Lung (tissue), 12 donors: Measurements from ENCODE around the gene RNF121. TPM values are rescaled to one million over a fixed set of nuclear protein-coding genes. Genes with fewer than 3 reads are reported as not detected.

Source experiments
- ATAC-seq: fragments of 200-7000 bp; cut with Tn5 transposase; one replicate; pipeline ENCODE4 v1.9.1; 2020; ENCODE audit warnings: moderate number of reproducible peaks; ENCODE audit not compliant: insufficient read depth, low FRiP score
- DNase-seq, 3 donors: peaks; one replicate each; pipeline ENCODE4 v3.0.0-alpha.2; 2013 to 2017
- H3K27ac ChIP-seq, 2 donors: one replicate each; pipeline ENCODE4 v1.5.1; 2013; ENCODE audit warnings: mild to moderate bottlenecking in 2 of 2, moderate library complexity in 2 of 2, control low read depth in 1 of 2, inconsistent platforms in 1 of 2, low read depth in 1 of 2, low read length in 1 of 2
- H3K27me3 ChIP-seq, 3 donors: one replicate each; pipeline ENCODE4 v1.5.1; 2013; ENCODE audit warnings: low read length in 2 of 3; ENCODE audit not compliant: control insufficient read depth in 3 of 3, insufficient read depth in 3 of 3
- H3K36me3 ChIP-seq, 4 donors: one replicate each; pipeline ENCODE4 v1.5.1; 2013; ENCODE audit warnings: low read length in 4 of 4, mild to moderate bottlenecking in 1 of 4, moderate library complexity in 1 of 4; ENCODE audit not compliant: control insufficient read depth in 4 of 4, insufficient read depth in 4 of 4
- H3K4me1 ChIP-seq, 5 donors: one replicate each; pipeline ENCODE4 v1.5.1; 2013; ENCODE audit warnings: low read length in 5 of 5, mild to moderate bottlenecking in 2 of 5, moderate library complexity in 1 of 5; ENCODE audit not compliant: control insufficient read depth in 5 of 5, insufficient read depth in 5 of 5
- H3K4me3 ChIP-seq: one replicate; pipeline ENCODE4 v1.5.1; 2013; ENCODE audit warnings: mild to moderate bottlenecking, control low read depth, moderate library complexity
- H3K9ac ChIP-seq, 2 donors: one replicate each; pipeline ENCODE4 v1.5.1; 2013; ENCODE audit warnings: low read length in 2 of 2, control low read depth in 1 of 2; ENCODE audit not compliant: insufficient read depth in 1 of 2
- H3K9me3 ChIP-seq, 4 donors: one replicate each; pipeline ENCODE4 v1.5.1; 2013; ENCODE audit warnings: low read length in 3 of 4, mild to moderate bottlenecking in 1 of 4, moderate library complexity in 1 of 4; ENCODE audit not compliant: control insufficient read depth in 4 of 4, insufficient read depth in 3 of 4
- CTCF ChIP-seq: IDR thresholded peaks from 2 replicates; pipeline ENCODE4 v1.5.1; 2012; ENCODE audit warnings: mild to moderate bottlenecking; ENCODE audit errors: control extremely low read depth, extremely low read depth
- WGBS, 2 donors: extraction: QIAGEN DNeasy Blood & Tissue Kit; methylation state at CpG; one replicate each; pipeline ENCODE4 v1.1.7; 2013; 5-methylcytosine and 5-hydroxymethylcytosine counted together
- polyA plus RNA-seq, 2 donors: library from polyadenylated mRNA; stranded (reverse); fragments of 200-250 nt; gene quantifications; one replicate each; pipeline ENCODE4 v1.2.1, GENCODE V29; 2013
- total RNA-seq, 2 donors: library from RNA; depleted of rRNA in 1 of 2; stranded (reverse); fragments of >200 nt in 1 of 2; gene quantifications; one replicate each; pipeline ENCODE4 v1.2.1, GENCODE V29; 2014 to 2021
- donor health status: control.
- donor health status: control.
- donor health status: Bipolar disorder and iron deficiency.
- donor health status: healthy.
- donor health status: DM: yes; HTN: yes; CAD: no.

RNF121 gene
- total and polyA plus RNA-seq, 4 donors, result 14.0 to 30.2 (median 27.6) TPM

- DNase-seq, result peak in 1 of 3 donors; percentile 16
- no peak for ATAC-seq
- H3K4me1 ChIP-seq, result peaks cover 0 to 3% (median 0%) of the 10 kb centered on the region in 5 donors
- TF ChIP-seq CTCF, result no peak
- H3K4me3 ChIP-seq, result no peak overlapping the region
- H3K27me3 ChIP-seq, result no peaks in the 10 kb centered on the region
- no peak overlapping the region for H3K27ac ChIP-seq
- H3K9me3 ChIP-seq, result no peaks in the 10 kb centered on the region
- WGBS, 2 donors, result 90 to 93% methylated on average over 20 of the region's 20 CpGs
- H3K36me3 ChIP-seq, result peaks cover 18 to 88% (median 77%) of the 10 kb centered on the region in 4 donors
- no peak overlapping the region for H3K9ac ChIP-seq
Observed at GRCh38 chr11:72005347-72006260, 76.8 kb downstream of the RNF121 start.

DNA sequence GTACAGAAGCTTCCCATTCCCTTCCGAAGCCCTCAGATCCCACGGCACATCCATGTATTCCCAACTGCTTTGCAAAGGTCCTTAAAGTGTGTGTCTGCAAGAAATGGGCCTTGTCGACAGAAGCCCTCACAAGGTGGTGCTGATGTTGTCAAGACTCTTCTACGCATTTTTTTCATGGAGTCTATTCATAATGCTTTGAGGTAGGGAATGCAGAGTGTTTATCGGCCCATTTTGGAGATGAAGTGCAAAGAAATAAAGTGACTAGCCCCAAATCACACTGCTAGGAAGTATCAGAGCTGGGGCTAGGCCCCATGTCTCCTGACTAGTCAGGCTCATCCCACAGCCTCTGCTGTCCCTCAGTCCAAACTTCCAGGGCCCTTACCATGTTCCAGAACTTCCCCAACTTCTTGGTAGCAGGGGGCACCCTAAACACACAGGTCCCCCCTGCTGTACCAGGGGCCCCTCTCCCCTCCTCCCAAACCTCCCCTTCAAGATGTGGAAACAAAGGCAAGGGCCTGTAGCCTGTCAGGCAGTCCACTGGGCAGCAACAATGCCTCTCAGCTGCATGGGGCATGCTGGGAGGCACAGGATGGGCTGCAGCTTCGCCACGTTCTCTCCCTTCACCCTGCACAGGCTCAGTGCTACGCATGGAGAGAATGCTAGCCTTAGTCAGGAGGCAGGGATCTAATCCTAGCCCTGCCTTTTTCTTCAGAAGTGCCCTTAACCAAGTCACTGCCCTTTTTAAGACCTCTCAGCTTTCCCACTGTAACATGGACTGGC, 77.7 kb downstream of the RNF121 start:
- Histone ChIP-seq H3K9ac (no peak overlapping the region), H3K4me1 (no peaks in the 10 kb centered on the region), H3K27ac (no peak overlapping the region), H3K9me3 (no peaks in the 10 kb centered on the region), H3K36me3 (peaks cover 18 to 92% (median 79%) of the 10 kb centered on the region in 4 donors), H3K27me3 (no peaks in the 10 kb centered on the region), H3K4me3 (no peak overlapping the region)
- ATAC-seq (no peak), DNase-seq (no peak)
- WGBS, 2 donors, result 89 to 91% methylated on average over 8 of the region's 8 CpGs
- no peak for TF ChIP-seq CTCF

GRCh38 chr11:72007089-72007476, 78.2 kb downstream of the RNF121 start:
- TF ChIP-seq CTCF, result no peak
- Histone ChIP-seq H3K9me3 (no peaks in the 10 kb centered on the region), H3K27me3 (no peaks in the 10 kb centered on the region), H3K27ac (no peak overlapping the region), H3K9ac (no peak overlapping the region), H3K4me1 (no peaks in the 10 kb centered on the region), H3K36me3 (peaks cover 18 to 93% (median 83%) of the 10 kb centered on the region in 4 donors), H3K4me3 (no peak overlapping the region)
- ATAC-seq, result no peak
- no peak for DNase-seq
- WGBS, 2 donors, result 94 to 95% methylated on average over 15 of the region's 15 CpGs
